K562 (cell line): ENCODE data around the gene SUFU. TPM values are rescaled to one million over a fixed set of nuclear protein-coding genes. Genes with fewer than 3 reads are reported as not detected.
A peak's percentile ranks its signal among the peaks of the same experiment; 100 is the strongest.

Experiments
- ATAC-seq: fragments of 200-7000 bp; cut with Tn5 transposase; 3 replicates; pipeline ENCODE4 v1.9.1; 2020; ENCODE audit warnings: moderate library complexity
- BruUV-seq: library from RNA; stranded (reverse); fragments of 400-500 nt; replicated peaks from 2 replicates; lab custom pipeline; 2021; lab: Mats Ljungman, UMichigan
- CTCF ChIA-PET: fragments of 300-600 bp; formaldehyde crosslinking; extraction: SDS; loops from one replicate; lab custom pipeline; 2021; ENCODE audit warnings: low intra/inter-chr PET ratio; lab: Yijun Ruan, JAX
- POLR2A ChIA-PET: fragments of 300-600, 350-650 bp; sonication (Branson Sonifier 250); formaldehyde crosslinking; extraction: SDS; loops from one replicate; lab custom pipeline; 2021; ENCODE audit warnings: antibody characterized with exemption, inconsistent platforms; lab: Yijun Ruan, JAX
- DNase-seq, 4 experiments: peaks; one replicate each; pipeline versions ENCODE4 v3.0.0 to v3.0.0-alpha.2; 2011 to 2018; ENCODE audit warnings: low spot score in 3 of 4, mixed read lengths in 3 of 4; ENCODE audit errors: extremely low read depth in 1 of 4
- FAIRE-seq: peaks from 2 replicates; lab custom pipeline; 2011; peaks lifted over from hg19 to GRCh38; lab: Jason Lieb, UNC
- H2AFZ ChIP-seq: 2 replicates; pipeline ENCODE4 v1.6.0; 2011; ENCODE audit warnings: low read depth, low read length, control low read depth, inconsistent platforms
- H3K27ac ChIP-seq: fragments of 200-600 bp; 3 replicates; pipeline ENCODE4 v1.8.0; 2011; ENCODE audit warnings: low read depth, mild to moderate bottlenecking, control low read depth, inconsistent platforms, low read length, moderate library complexity, mixed read lengths; ENCODE audit errors: extremely low read depth
- H3K27me3 ChIP-seq, 2 experiments: fragments of 300-600 bp in 1 of 2; 2 replicates in 1 of 2; 3 replicates in 1 of 2; pipeline versions ENCODE4 v1.6.0 to v1.8.0; 2011; ENCODE audit warnings: inconsistent platforms in 2 of 2, low read length in 2 of 2, mild to moderate bottlenecking in 1 of 2, mixed read lengths in 1 of 2, moderate library complexity in 1 of 2; ENCODE audit not compliant: control insufficient read depth in 2 of 2, insufficient read depth in 2 of 2
- H3K36me3 ChIP-seq: fragments of 300-600 bp; 3 replicates; pipeline ENCODE4 v1.8.0; 2011; ENCODE audit warnings: mild to moderate bottlenecking, low read length, inconsistent platforms; ENCODE audit not compliant: control insufficient read depth, insufficient read depth
- H3K4me1 ChIP-seq, 2 experiments: fragments of 200-600 bp in 1 of 2; replicated peaks in 1 of 2; 2 replicates in 1 of 2; 3 replicates in 1 of 2; pipeline versions ENCODE4 v1.5.1 to v1.8.0; 2011; ENCODE audit warnings: inconsistent platforms in 2 of 2, low read length in 2 of 2, mild to moderate bottlenecking in 1 of 2, mixed read lengths in 1 of 2, moderate library complexity in 1 of 2; ENCODE audit not compliant: control insufficient read depth in 2 of 2, insufficient read depth in 2 of 2
- H3K4me2 ChIP-seq: 2 replicates; pipeline ENCODE4 v1.6.1; 2011; ENCODE audit warnings: low read length, control low read depth, inconsistent platforms, mixed read lengths; ENCODE audit not compliant: insufficient read depth
- H3K4me3 ChIP-seq: fragments of 200-600 bp; sonication (generic), shearing (Covaris generic); 2 replicates; pipeline ENCODE4 v1.5.1; 2016; ENCODE audit warnings: control low read depth, inconsistent platforms
- H3K79me2 ChIP-seq: fragments of 200-600 bp; 3 replicates; pipeline ENCODE4 v1.8.0; 2011; ENCODE audit warnings: low read length, inconsistent platforms; ENCODE audit not compliant: control insufficient read depth, insufficient read depth
- H3K9ac ChIP-seq, 2 experiments: 2 replicates each; pipeline versions ENCODE4 v1.6.0 to v1.6.1; 2011; ENCODE audit warnings: low read depth in 2 of 2, low read length in 2 of 2, control low read depth in 1 of 2, inconsistent platforms in 1 of 2, mild to moderate bottlenecking in 1 of 2, mixed read lengths in 1 of 2; ENCODE audit not compliant: insufficient read depth in 1 of 2
- H3K9me1 ChIP-seq: one replicate; pipeline ENCODE4 v1.6.0; 2011; ENCODE audit warnings: inconsistent platforms, mild to moderate bottlenecking, low read length, moderate library complexity; ENCODE audit not compliant: control insufficient read depth, insufficient read depth
- H3K9me3 ChIP-seq: replicated peaks from 2 replicates; pipeline ENCODE4 v1.5.1; 2011; ENCODE audit warnings: low read depth, low read length, inconsistent platforms; ENCODE audit not compliant: control insufficient read depth, insufficient read depth
- H4K20me1 ChIP-seq: replicated peaks from 2 replicates; pipeline ENCODE4 v1.6.1; 2011; ENCODE audit warnings: low read length, inconsistent platforms, mixed read lengths; ENCODE audit not compliant: control insufficient read depth, insufficient read depth
- E2F3 ChIP-seq: fragments of 250-450 bp; sonication (Bioruptor Pico); IDR thresholded peaks from 2 replicates; pipeline ENCODE4 v1.4.0; 2020; ENCODE audit warnings: mild to moderate bottlenecking
- HOMEZ ChIP-seq: fragments of 250-450 bp; sonication (Bioruptor Pico); IDR thresholded peaks from 2 replicates; pipeline ENCODE4 v1.4.0; 2020; ENCODE audit warnings: mild to moderate bottlenecking, moderate library complexity
- JUNB ChIP-seq: fragments of 450-650 bp; formaldehyde crosslinking; conservative IDR thresholded peaks from 2 replicates; pipeline ENCODE4 v1.4.0; 2020; ENCODE audit warnings: mild to moderate bottlenecking
- LARP7 ChIP-seq: fragments of 450-650 bp; IDR thresholded peaks from 2 replicates; pipeline ENCODE4 v1.6.1; 2016
- NFE2L1 ChIP-seq: fragments of 450-650 bp; IDR thresholded peaks from 2 replicates; pipeline ENCODE4 v1.6.1; 2016; ENCODE audit warnings: missing genetic modification characterization, low read depth, mild to moderate bottlenecking, missing compliant biosample characterization, moderate library complexity, borderline replicate concordance
- POLR2G ChIP-seq: fragments of 200-400 bp; formaldehyde crosslinking; IDR thresholded peaks from 2 replicates; pipeline ENCODE4 v1.6.1; 2017; ENCODE audit warnings: low read depth, mild to moderate bottlenecking, antibody characterized with exemption, low read length, moderate library complexity
- RAD51 ChIP-seq: fragments of 450-650 bp; IDR thresholded peaks from 2 replicates; pipeline ENCODE4 v1.7.1; 2016; ENCODE audit warnings: low read depth, mild to moderate bottlenecking, borderline replicate concordance
- SLC30A9 ChIP-seq: fragments of 250-450 bp; sonication (Bioruptor Pico); IDR thresholded peaks from 2 replicates; pipeline ENCODE4 v1.8.0; 2022; ENCODE audit warnings: mild to moderate bottlenecking, moderate library complexity
- ZNF175 ChIP-seq: fragments of 200-800 bp; sonication (Bioruptor generic); IDR thresholded peaks from 2 replicates; pipeline ENCODE4 v1.6.1; 2016; ENCODE audit warnings: low read depth, mild to moderate bottlenecking, missing genetic modification characterization, missing compliant biosample characterization
- ZNF766 ChIP-seq: fragments of 200-800 bp; sonication (Bioruptor generic); conservative IDR thresholded peaks from 2 replicates; pipeline ENCODE4 v1.6.1; 2016; ENCODE audit warnings: missing genetic modification characterization, missing compliant biosample characterization
- WGBS: fragments of 100-300 bp; shearing (Covaris generic); methylation state at CpG from one replicate; pipeline ENCODE4 v1.1.6; 2016; ENCODE audit warnings: low coverage, mixed read lengths; ENCODE audit not compliant: insufficient coverage; ENCODE audit errors: missing lambda C conversion rate; 5-methylcytosine and 5-hydroxymethylcytosine counted together
- in situ Hi-C: fragments of 300-500 bp; cut with MboI; formaldehyde crosslinking; loops from 4 replicates; pipeline ENCODE4 v1.15.0; 2018; ENCODE audit warnings: inconsistent platforms, mixed read lengths
- intact Hi-C: fragments of 100-400 bp; cut with micrococcal nuclease; formaldehyde crosslinking; loops from 2 replicates; pipeline ENCODE4 v1.14.2; 2022
- polyA plus RNA-seq, 8 experiments: library from polyadenylated mRNA; depleted of rRNA in 4 of 8; stranded (reverse) in 5 of 8; unstranded in 3 of 8; fragments of >200 nt; fragmentation: Nextera tagmentation in 2 of 8; fragmentation: Illumina TruSeq in 1 of 8; extraction: Ambion mirVana in 2 of 8; extraction: Trizol in 1 of 8; gene quantifications; 2 replicates each; pipeline versions ENCODE4 v1.2.1 to v1.2.3, GENCODE V29; 2011 to 2014; ENCODE audit warnings: inconsistent platforms in 1 of 8, missing spikeins in 1 of 8
- total RNA-seq, 7 experiments: library from RNA; depleted of rRNA in 6 of 7; stranded (reverse); fragments of >200 nt in 6 of 7; fragmentation: Illumina TruSeq in 2 of 7; extraction: Trizol in 2 of 7; gene quantifications; 2 replicates each; pipeline versions ENCODE4 v1.2.1 to v1.2.3, GENCODE V29; 2011 to 2021; ENCODE audit warnings: low replicate concordance in 1 of 7

SUFU gene
- total and polyA plus RNA-seq, 9 of the 15 experiments (the other 6 are each of a cell fraction or from before 2014, with no cell fraction given) = 0.59 to 6.3 (median 0.82) TPM

- BruUV-seq = no TSS peak
- TF ChIP-seq ZNF175 (CRISPR knock-in tag) (no peak), POLR2G (peak; percentile 46)
- no peaks in the 10 kb centered on the region for H4K20me1 ChIP-seq
- 78% methylated on average over 6 of the region's 9 CpGs for WGBS
- H3K79me2 ChIP-seq = no peaks in the 10 kb centered on the region
- H3K9me3 ChIP-seq = no peaks in the 10 kb centered on the region
- no peaks in the 10 kb centered on the region for H3K27me3 ChIP-seq
- no peak overlapping the region for H3K27ac ChIP-seq
- ATAC-seq = no peak
- no peak for FAIRE-seq
- no peak overlapping the region for H3K4me2 ChIP-seq
- no peak overlapping the region for H2AFZ ChIP-seq
- no peak for DNase-seq
- H3K9me1 ChIP-seq = no peaks in the 10 kb centered on the region
- in situ Hi-C loops = no loop called here
- ChIA-PET POLR2A (no interaction called here), CTCF (interaction anchor here (0.5 kb wide), 1 partner anchor 64 kb away, joined by 3 read pairs; no protein-coding TSS in a partner anchor)
- intact Hi-C loops = loop anchor here (5.0 kb wide), 1 partner anchor 244 kb away; no protein-coding TSS in a partner anchor
- H3K9ac ChIP-seq = no peak overlapping the region; a peak in 1 of 4 replicates
- H3K4me3 ChIP-seq = no peak overlapping the region
- peaks cover 4 to 9% of the 10 kb centered on the region in 2 experiments; a peak in 4 of 5 replicates for H3K4me1 ChIP-seq
- peaks cover 30% of the 10 kb centered on the region; the same call in 2 of the 3 replicates for H3K36me3 ChIP-seq
Observed at GRCh38 chr10:102476466-102477141, 27.2 kb upstream of the SUFU start.

- no peak for FAIRE-seq
- Histone ChIP-seq H3K4me3 (no peak overlapping the region), H3K9me1 (no peaks in the 10 kb centered on the region), H2AFZ (no peak overlapping the region), H3K79me2 (no peaks in the 10 kb centered on the region)
- in situ Hi-C loops = no loop called here
- TF ChIP-seq LARP7 (no peak), SLC30A9 (CRISPR knock-in tag) (no peak), ZNF766 (CRISPR knock-in tag) (no peak), E2F3 (no peak), JUNB (no peak), NFE2L1 (no peak), RAD51 (no peak), HOMEZ (CRISPR knock-in tag) (no peak)
- TF ChIP-seq, all 486 proteins: peak for 0
- no peaks in the 10 kb centered on the region for H3K27me3 ChIP-seq
- H3K4me1 ChIP-seq = peaks cover 4 to 9% of the 10 kb centered on the region in 2 experiments; a peak in 4 of 5 replicates
- DNase-seq = no peak
- no peaks in the 10 kb centered on the region for H4K20me1 ChIP-seq
- CTCF ChIA-PET = interaction anchor here (0.6 to 2.2 kb wide), 6 partner anchors 48 to 104 kb away, joined by 3 to 6 read pairs (median 4); no protein-coding TSS in a partner anchor
- BruUV-seq = no TSS peak
- H3K4me2 ChIP-seq = no peak overlapping the region
- POLR2A ChIA-PET = interaction anchor here (0.6 to 1.6 kb wide), 7 partner anchors 46 to 1167 kb away, joined by 3 to 5 read pairs (median 3); no protein-coding TSS in a partner anchor
- peaks cover 60% of the 10 kb centered on the region; the same call in 2 of the 3 replicates for H3K36me3 ChIP-seq
- H3K27ac ChIP-seq = no peak overlapping the region; the same call in 2 of the 3 replicates
- intact Hi-C loops = loop anchor here (1.0 to 5.0 kb wide), 3 partner anchors 57 to 247 kb away; no protein-coding TSS in a partner anchor
- no peaks in the 10 kb centered on the region for H3K9me3 ChIP-seq
- H3K9ac ChIP-seq = no peak overlapping the region; a peak in 1 of 4 replicates
- ATAC-seq = no peak
Observed at GRCh38 chr10:102479651-102480050, 24.1 kb upstream of the SUFU start.
